Lung (tissue), 12 donors: Measurements from ENCODE around the gene HAPSTR1. TPM values are rescaled to one million over a fixed set of nuclear protein-coding genes. Genes with fewer than 3 reads are reported as not detected.

Experiments used
- ATAC-seq: fragments of 200-7000 bp; cut with Tn5 transposase; one replicate; pipeline ENCODE4 v1.9.1; 2020; ENCODE audit warnings: moderate number of reproducible peaks; ENCODE audit not compliant: insufficient read depth, low FRiP score
- DNase-seq, 3 donors: peaks; one replicate each; pipeline ENCODE4 v3.0.0-alpha.2; 2013 to 2017
- H3K27ac ChIP-seq, 2 donors: one replicate each; pipeline ENCODE4 v1.5.1; 2013; ENCODE audit warnings: mild to moderate bottlenecking in 2 of 2, moderate library complexity in 2 of 2, control low read depth in 1 of 2, inconsistent platforms in 1 of 2, low read depth in 1 of 2, low read length in 1 of 2
- H3K27me3 ChIP-seq, 3 donors: one replicate each; pipeline ENCODE4 v1.5.1; 2013; ENCODE audit warnings: low read length in 2 of 3; ENCODE audit not compliant: control insufficient read depth in 3 of 3, insufficient read depth in 3 of 3
- H3K36me3 ChIP-seq, 4 donors: one replicate each; pipeline ENCODE4 v1.5.1; 2013; ENCODE audit warnings: low read length in 4 of 4, mild to moderate bottlenecking in 1 of 4, moderate library complexity in 1 of 4; ENCODE audit not compliant: control insufficient read depth in 4 of 4, insufficient read depth in 4 of 4
- H3K4me1 ChIP-seq, 5 donors: one replicate each; pipeline ENCODE4 v1.5.1; 2013; ENCODE audit warnings: low read length in 5 of 5, mild to moderate bottlenecking in 2 of 5, moderate library complexity in 1 of 5; ENCODE audit not compliant: control insufficient read depth in 5 of 5, insufficient read depth in 5 of 5
- H3K4me3 ChIP-seq: one replicate; pipeline ENCODE4 v1.5.1; 2013; ENCODE audit warnings: mild to moderate bottlenecking, control low read depth, moderate library complexity
- H3K9ac ChIP-seq, 2 donors: one replicate each; pipeline ENCODE4 v1.5.1; 2013; ENCODE audit warnings: low read length in 2 of 2, control low read depth in 1 of 2; ENCODE audit not compliant: insufficient read depth in 1 of 2
- H3K9me3 ChIP-seq, 4 donors: one replicate each; pipeline ENCODE4 v1.5.1; 2013; ENCODE audit warnings: low read length in 3 of 4, mild to moderate bottlenecking in 1 of 4, moderate library complexity in 1 of 4; ENCODE audit not compliant: control insufficient read depth in 4 of 4, insufficient read depth in 3 of 4
- CTCF ChIP-seq: IDR thresholded peaks from 2 replicates; pipeline ENCODE4 v1.5.1; 2012; ENCODE audit warnings: mild to moderate bottlenecking; ENCODE audit errors: control extremely low read depth, extremely low read depth
- WGBS, 2 donors: extraction: QIAGEN DNeasy Blood & Tissue Kit; methylation state at CpG; one replicate each; pipeline ENCODE4 v1.1.7; 2013; 5-methylcytosine and 5-hydroxymethylcytosine counted together
- polyA plus RNA-seq, 2 donors: library from polyadenylated mRNA; stranded (reverse); fragments of 200-250 nt; gene quantifications; one replicate each; pipeline ENCODE4 v1.2.1, GENCODE V29; 2013
- total RNA-seq, 2 donors: library from RNA; depleted of rRNA in 1 of 2; stranded (reverse); fragments of >200 nt in 1 of 2; gene quantifications; one replicate each; pipeline ENCODE4 v1.2.1, GENCODE V29; 2014 to 2021
- donor health status: control.
- donor health status: control.
- donor health status: Bipolar disorder and iron deficiency.
- donor health status: healthy.
- donor health status: DM: yes; HTN: yes; CAD: no.

Gene HAPSTR1
- total and polyA plus RNA-seq, 4 donors: 10.1 to 81.7 (median 40.6) TPM

- WGBS, 2 donors: 81 to 83% methylated on average over 12 of the region's 12 CpGs
- Histone ChIP-seq H3K9me3 (no peaks in the 10 kb centered on the region), H3K4me1 (peaks cover 0 to 21% (median 0%) of the 10 kb centered on the region in 5 donors), H3K4me3 (no peak overlapping the region), H3K27me3 (no peaks in the 10 kb centered on the region), H3K27ac (no peak overlapping the region), H3K9ac (no peak overlapping the region), H3K36me3 (peaks cover 0 to 22% (median 16%) of the 10 kb centered on the region in 4 donors)
- DNase-seq (no peak), ATAC-seq (no peak)
- no peak for TF ChIP-seq CTCF
These were observed 33.6 kb downstream of the HAPSTR1 start for GRCh38 chr16:9124908-9125584.

GRCh38 chr16:9125658-9126505 is 34.4 kb downstream of the HAPSTR1 start:
- DNase-seq: no peak

GRCh38 chr16:9126609-9127008 is 35.2 kb downstream of the HAPSTR1 start:
- TF ChIP-seq CTCF: no peak
- WGBS, 2 donors: 90 to 94% methylated on average over 2 of the region's 2 CpGs

More at GRCh38 chr16:9125658-9126505, 34.4 kb downstream of the HAPSTR1 start:
- no peaks in the 10 kb centered on the region for H3K27me3 ChIP-seq
- WGBS, 2 donors: 90 to 93% methylated on average over 17 of the region's 17 CpGs
- H3K27ac ChIP-seq: peak overlapping the region in 1 of 2 donors; percentile 5
- peaks cover 0 to 21% (median 0%) of the 10 kb centered on the region in 5 donors for H3K4me1 ChIP-seq
- no peak overlapping the region for H3K4me3 ChIP-seq
- no peak overlapping the region for H3K9ac ChIP-seq
- TF ChIP-seq CTCF: no peak
- ATAC-seq: no peak
- H3K36me3 ChIP-seq: peaks cover 0 to 22% (median 16%) of the 10 kb centered on the region in 4 donors
- H3K9me3 ChIP-seq: no peaks in the 10 kb centered on the region

More at GRCh38 chr16:9126609-9127008, 35.2 kb downstream of the HAPSTR1 start:
- H3K9ac ChIP-seq: no peak overlapping the region
- H3K27me3 ChIP-seq: no peaks in the 10 kb centered on the region
- ATAC-seq (no peak), DNase-seq (no peak)
- no peak overlapping the region for H3K4me3 ChIP-seq
- peaks cover 0 to 20% (median 0%) of the 10 kb centered on the region in 5 donors for H3K4me1 ChIP-seq
- no peaks in the 10 kb centered on the region for H3K9me3 ChIP-seq
- no peak overlapping the region for H3K27ac ChIP-seq
- peaks cover 0 to 22% (median 16%) of the 10 kb centered on the region in 4 donors for H3K36me3 ChIP-seq
